Esophagus muscularis mucosa (tissue), 3 donors: Measurements from ENCODE around the gene PSMA8.

Source experiments
- CTCF ChIP-seq, 3 experiments: fragments of 200-600 bp in 2 of 3; fragments of 450-650 bp in 1 of 3; sonication (generic) in 2 of 3; IDR thresholded peaks; one replicate each; pipeline ENCODE4 v1.5.1; 2017 to 2019; ENCODE audit warnings: antibody characterized with exemption in 3 of 3, mild to moderate bottlenecking in 2 of 3, moderate library complexity in 1 of 3
- POLR2AphosphoS5 ChIP-seq, 2 donors: sonication (generic); formaldehyde crosslinking; IDR thresholded peaks; one replicate each; pipeline ENCODE4 v1.6.1; 2017; ENCODE audit warnings: antibody characterized with exemption in 2 of 2

DNA sequence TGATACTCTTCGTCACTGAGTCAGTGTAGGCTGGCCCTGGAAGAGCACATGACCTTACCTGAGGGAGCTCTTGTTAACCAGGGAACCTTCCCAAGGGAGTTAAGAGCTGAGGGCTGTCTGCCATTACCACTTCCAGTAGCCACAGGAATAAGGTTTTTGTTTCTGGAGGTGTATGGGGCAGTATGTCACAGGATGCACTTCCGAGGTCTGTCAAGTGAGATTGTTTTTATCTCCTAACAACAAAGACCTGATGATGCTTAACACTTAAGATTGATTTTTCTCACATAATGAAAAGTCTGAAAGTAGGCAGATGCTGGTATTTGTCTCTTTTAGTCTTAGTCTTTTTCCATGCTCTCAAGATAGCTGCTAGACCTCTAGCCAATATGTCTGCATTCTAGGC is 41.8 kb downstream of the PSMA8 start:
- TF ChIP-seq POLR2AphosphoS5 (IDR thresholded peaks at IDR 0.05) (no peak), CTCF (IDR thresholded peaks at IDR 0.05) (no peak)
